Endothelial cell of umbilical vein (primary cell): ENCODE measurements around the gene SEMA3G. TPM values are rescaled to one million over a fixed set of nuclear protein-coding genes. Genes with fewer than 3 reads are reported as not detected.
A peak's percentile ranks its signal among the peaks of the same experiment; 100 is the strongest.

Experiments
- BruUV-seq: library from RNA; stranded (reverse); fragments of 400-500 nt; replicated peaks from 2 replicates; lab custom pipeline; 2021; lab: Mats Ljungman, UMichigan
- CTCF ChIA-PET: fragments of 300-600, 350-600 bp; sonication (Branson Sonifier 250); formaldehyde crosslinking; loops from one replicate; lab custom pipeline; 2021; ENCODE audit warnings: antibody characterized with exemption, inconsistent platforms; lab: Charles Lee
- POLR2A ChIA-PET: fragments of 300-600, 350-600 bp; sonication (Branson Sonifier 250); formaldehyde crosslinking; loops from one replicate; lab custom pipeline; 2021; ENCODE audit warnings: antibody characterized with exemption, inconsistent platforms; lab: Charles Lee
- DNase-seq: peaks from one replicate; pipeline ENCODE4 v3.0.0-alpha.2; 2011; ENCODE audit warnings: low read depth, low spot score
- FAIRE-seq: peaks from 2 replicates; lab custom pipeline; 2011; peaks lifted over from hg19 to GRCh38; lab: Jason Lieb, UNC
- H2AFZ ChIP-seq: 2 replicates; pipeline ENCODE4 v1.6.0; 2012; ENCODE audit warnings: low read depth, low read length, control low read depth, inconsistent platforms
- H3K27ac ChIP-seq: 2 replicates; pipeline ENCODE4 v1.5.1; 2011; ENCODE audit warnings: low read depth, mild to moderate bottlenecking, control low read depth, low read length, moderate library complexity; ENCODE audit not compliant: insufficient read depth
- H3K27me3 ChIP-seq, 2 experiments: 2 replicates each; pipeline versions ENCODE4 v1.6.0 to v1.6.1; 2011; ENCODE audit warnings: low read length in 2 of 2, mixed read lengths in 1 of 2; ENCODE audit not compliant: control insufficient read depth in 2 of 2, insufficient read depth in 2 of 2
- H3K36me3 ChIP-seq, 2 experiments: 2 replicates in 1 of 2; 3 replicates in 1 of 2; pipeline ENCODE4 v1.5.1; 2011; ENCODE audit warnings: low read length in 2 of 2, mild to moderate bottlenecking in 1 of 2, moderate library complexity in 1 of 2; ENCODE audit not compliant: control insufficient read depth in 2 of 2, insufficient read depth in 2 of 2; ENCODE audit errors: extremely low read depth in 1 of 2
- H3K4me1 ChIP-seq: 3 replicates; pipeline ENCODE4 v1.5.1; 2011; ENCODE audit warnings: mild to moderate bottlenecking, low read length; ENCODE audit not compliant: control insufficient read depth, insufficient read depth; ENCODE audit errors: extremely low read depth
- H3K4me2 ChIP-seq: 2 replicates; pipeline ENCODE4 v1.6.1; 2011; ENCODE audit warnings: low read length, control low read depth, mixed read lengths; ENCODE audit not compliant: insufficient read depth
- H3K4me3 ChIP-seq, 3 experiments: fragments of 200-600 bp in 1 of 3; sonication (generic), shearing (Covaris generic) in 1 of 3; replicated peaks in 1 of 3; 2 replicates each; pipeline ENCODE4 v1.5.1; 2011 to 2016; ENCODE audit warnings: control low read depth in 3 of 3, low read length in 3 of 3, mild to moderate bottlenecking in 2 of 3, inconsistent platforms in 1 of 3, low read depth in 1 of 3, moderate library complexity in 1 of 3; ENCODE audit not compliant: insufficient read depth in 1 of 3
- H3K79me2 ChIP-seq: 2 replicates; pipeline ENCODE4 v1.6.0; 2012; ENCODE audit warnings: low read length, inconsistent platforms; ENCODE audit not compliant: control insufficient read depth, insufficient read depth
- H3K9ac ChIP-seq: replicated peaks from 2 replicates; pipeline ENCODE3; 2011; ENCODE audit warnings: low read length, control low read depth; ENCODE audit not compliant: insufficient read depth; ENCODE audit errors: extremely low read depth
- H3K9me1 ChIP-seq: replicated peaks from 3 replicates; pipeline ENCODE4 v1.6.0; 2011; ENCODE audit warnings: mild to moderate bottlenecking, low read length; ENCODE audit not compliant: control insufficient read depth, insufficient read depth; ENCODE audit errors: extremely low read depth
- H3K9me3 ChIP-seq: replicated peaks from 2 replicates; pipeline ENCODE4 v1.5.1; 2012; ENCODE audit warnings: low read length, inconsistent platforms; ENCODE audit not compliant: control insufficient read depth, insufficient read depth
- H4K20me1 ChIP-seq: replicated peaks from 2 replicates; pipeline ENCODE3; 2011; ENCODE audit warnings: mild to moderate bottlenecking, low read length; ENCODE audit not compliant: control insufficient read depth, insufficient read depth; ENCODE audit errors: extremely low read depth
- EZH2 ChIP-seq: IDR thresholded peaks from 2 replicates; pipeline ENCODE4 v1.6.1; 2012; ENCODE audit warnings: borderline replicate concordance, low read depth, mild to moderate bottlenecking, moderate library complexity, low read length, inconsistent platforms; ENCODE audit not compliant: severe bottlenecking
- FOS ChIP-seq: IDR thresholded peaks from 2 replicates; pipeline ENCODE4 v1.6.1; 2011; ENCODE audit warnings: mild to moderate bottlenecking, low read length, moderate library complexity, borderline replicate concordance; ENCODE audit not compliant: insufficient read depth
- GATA2 ChIP-seq: IDR thresholded peaks from 2 replicates; pipeline ENCODE4 v1.7.0; 2011; ENCODE audit warnings: low read depth, mild to moderate bottlenecking, moderate library complexity, mixed read lengths, low read length; ENCODE audit not compliant: insufficient read length, insufficient read depth
- MAX ChIP-seq: IDR thresholded peaks from 2 replicates; pipeline ENCODE4 v1.6.1; 2011; ENCODE audit not compliant: insufficient read depth, insufficient read length
- MYC ChIP-seq: IDR thresholded peaks from one replicate; pipeline ENCODE4 v1.6.1; 2011; ENCODE audit warnings: mild to moderate bottlenecking, low read depth, low read length
- POLR2A ChIP-seq: IDR thresholded peaks from 2 replicates; pipeline ENCODE4 v1.6.1; 2012; ENCODE audit warnings: low read depth, mild to moderate bottlenecking, control low read depth, low read length
- POLR2AphosphoS5 ChIP-seq: IDR thresholded peaks from 2 replicates; pipeline ENCODE4 v1.6.1; 2012; ENCODE audit warnings: low read depth, mild to moderate bottlenecking, control low read depth, low read length, moderate library complexity; ENCODE audit not compliant: insufficient read depth
- dilution Hi-C: fragments of 300-500 bp; cut with MboI; formaldehyde crosslinking; loops from one replicate; pipeline ENCODE4 v1.15.0; 2019; ENCODE audit warnings: low sequenced_read_pairs; ENCODE audit not compliant: extremely low pct_ligation_motif_present
- intact Hi-C: fragments of 100-400 bp; cut with micrococcal nuclease; formaldehyde crosslinking; loops from one replicate; pipeline ENCODE4 v1.10.0; 2022
- polyA plus RNA-seq, 4 experiments: library from polyadenylated mRNA; depleted of rRNA in 3 of 4; stranded (reverse) in 3 of 4; unstranded in 1 of 4; fragments of >200 nt; gene quantifications; 2 replicates each; pipeline versions ENCODE4 v1.2.1 to v1.2.3, GENCODE V29; 2011 to 2012; ENCODE audit warnings: missing spikeins in 1 of 4
- total RNA-seq: library from RNA; stranded (reverse); gene quantifications from 2 replicates; pipeline ENCODE4 v1.2.3, GENCODE V29; 2021

SEMA3G gene
- total and polyA plus RNA-seq, 2 donors (not counting 3 experiments of a cell fraction or from before 2014, with no cell fraction given), result 22.6 to 27.9 TPM

DNA sequence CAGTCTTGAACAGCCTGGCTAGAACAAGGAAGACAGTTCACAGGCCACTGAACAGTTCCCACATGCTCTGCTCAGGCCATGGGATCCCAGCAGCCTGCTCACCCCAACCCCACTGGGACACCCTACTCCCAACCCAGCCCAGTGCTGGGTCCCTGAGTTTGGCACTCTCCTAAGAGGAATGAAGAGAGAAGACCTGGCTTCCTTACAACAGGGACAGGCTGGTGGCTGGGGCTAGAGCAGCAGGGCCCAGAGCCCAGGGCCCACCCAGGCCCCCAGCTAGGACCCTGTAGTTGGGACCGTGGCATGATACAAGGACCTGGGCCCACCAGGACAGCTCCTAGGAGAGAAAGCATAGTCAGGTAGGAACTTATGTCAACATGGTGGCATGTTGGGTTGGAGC, 43.4 kb downstream of the SEMA3G start:
- BruUV-seq, result no TSS peak
- TF ChIP-seq FOS (no peak), POLR2A (no peak), EZH2 (no peak), GATA2 (no peak), MYC (no peak)
- Histone ChIP-seq H2AFZ (no peak overlapping the region), H3K27me3 (no peaks in the 10 kb centered on the region), H3K4me2 (no peak overlapping the region), H4K20me1 (no peaks in the 10 kb centered on the region), H3K4me1 (no peaks in the 10 kb centered on the region), H3K9ac (no peak overlapping the region), H3K4me3 (no peak overlapping the region), H3K9me1 (no peaks in the 10 kb centered on the region), H3K36me3 (peaks cover 0 to 55% of the 10 kb centered on the region in 2 experiments), H3K27ac (no peak overlapping the region), H3K9me3 (no peaks in the 10 kb centered on the region), H3K79me2 (no peaks in the 10 kb centered on the region)
- CTCF ChIA-PET, result no interaction called here
- POLR2A ChIA-PET, result no interaction called here
- intact Hi-C loops (no loop called here), dilution Hi-C loops (no loop called here)
- DNase-seq, result no peak
- FAIRE-seq, result no peak

DNA sequence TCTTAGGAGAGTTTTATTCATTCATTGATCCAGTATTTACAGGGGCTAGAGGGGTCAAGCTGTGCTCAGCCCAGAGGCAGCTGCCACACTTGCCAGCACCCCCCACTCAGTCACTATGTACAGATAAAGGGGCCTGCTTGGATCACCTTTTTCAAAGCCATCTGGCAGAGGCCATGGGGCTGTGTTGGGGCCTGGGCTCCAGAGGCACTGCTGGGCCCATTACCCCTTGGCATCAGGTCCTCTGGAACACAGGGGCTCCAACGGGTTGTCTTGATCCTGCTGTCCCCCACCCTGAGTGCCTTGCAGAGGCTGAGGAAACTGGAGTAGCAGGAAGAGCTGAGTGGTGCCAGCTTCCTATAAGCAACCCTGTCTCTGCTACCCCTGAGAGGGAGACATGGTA, 43.9 kb downstream of the SEMA3G start:
- Histone ChIP-seq H3K27ac (no peak overlapping the region), H4K20me1 (no peaks in the 10 kb centered on the region), H3K9me3 (no peaks in the 10 kb centered on the region), H2AFZ (no peak overlapping the region), H3K27me3 (no peaks in the 10 kb centered on the region), H3K9me1 (no peaks in the 10 kb centered on the region), H3K36me3 (peaks cover 0 to 50% of the 10 kb centered on the region in 2 experiments), H3K4me2 (no peak overlapping the region), H3K4me3 (no peak overlapping the region), H3K79me2 (no peaks in the 10 kb centered on the region), H3K4me1 (no peaks in the 10 kb centered on the region), H3K9ac (no peak overlapping the region)
- no peak for DNase-seq
- intact Hi-C loops (no loop called here), dilution Hi-C loops (no loop called here)
- BruUV-seq, result TSS peak; percentile 31
- no peak for TF ChIP-seq EZH2
- no peak for TF ChIP-seq MAX
- peak; percentile 15 for TF ChIP-seq POLR2AphosphoS5
- TF ChIP-seq FOS, result no peak
- no peak for TF ChIP-seq GATA2
- CTCF ChIA-PET, result interaction anchor here (1.4 kb wide), 1 partner anchor 29 kb away, joined by 3 read pairs; no protein-coding TSS in a partner anchor
- FAIRE-seq, result no peak
- POLR2A ChIA-PET, result no interaction called here
